Breast epithelium (tissue), 3 donors: ENCODE measurements around the gene ABCA1.
"Not testable (repeated sequence)": the region's sequence is repeated elsewhere in the genome, so short reads cannot be mapped to it uniquely, and the experiment has no call there.

Experiments
- CTCF ChIP-seq, 3 donors: fragments of 450-650 bp; IDR thresholded peaks; one replicate each; pipeline ENCODE4 v1.5.1; 2016 to 2017; ENCODE audit warnings: antibody characterized with exemption in 3 of 3, mild to moderate bottlenecking in 3 of 3, moderate library complexity in 3 of 3
- POLR2A ChIP-seq: fragments of 450-650 bp; IDR thresholded peaks from one replicate; pipeline ENCODE4 v1.6.1; 2016; ENCODE audit warnings: antibody characterized with exemption, mild to moderate bottlenecking, moderate library complexity

GRCh38 chr9:104769029-104769428, 158.9 kb downstream of the ABCA1 start:
- TF ChIP-seq CTCF (IDR thresholded peaks at IDR 0.05); POLR2A: not testable (repeated sequence)
